ENCODE results near the gene ZNF385D. TPM values are rescaled to one million over a fixed set of nuclear protein-coding genes. Genes with fewer than 3 reads are reported as not detected.

The ZNF385D gene
- polyA plus RNA-seq, 1 donor: 17.4 TPM

- no peak for DNase-seq
These were observed 373.8 kb downstream of the ZNF385D start for GRCh38 chr3:21377071-21377769.

- no peak for DNase-seq
These were observed 378.7 kb downstream of the ZNF385D start for GRCh38 chr3:21372316-21372715.

Measured in left kidney (tissue), 2 donors.